ENCODE results near the gene PLXDC2.

Gene PLXDC2

GRCh38 chr10:19913987-19914386 is 97.8 kb downstream of the PLXDC2 start:
- H3K36me3 ChIP-seq (ENCODE audit: insufficient read depth, low read length): peaks cover 2% of the 10 kb centered on the region
- no peaks in the 10 kb centered on the region for H3K9me3 ChIP-seq (ENCODE audit: low read length)
- peaks cover 14% of the 10 kb centered on the region for H3K4me1 ChIP-seq (ENCODE audit: insufficient read depth, low read length)
- H2AFZ ChIP-seq (ENCODE audit: low read depth, low read length): no peak overlapping the region
- no peaks in the 10 kb centered on the region for H3K27me3 ChIP-seq (ENCODE audit: insufficient read depth, low read length)
- H3K4me3 ChIP-seq (ENCODE audit: low read length): no peak overlapping the region

DNA sequence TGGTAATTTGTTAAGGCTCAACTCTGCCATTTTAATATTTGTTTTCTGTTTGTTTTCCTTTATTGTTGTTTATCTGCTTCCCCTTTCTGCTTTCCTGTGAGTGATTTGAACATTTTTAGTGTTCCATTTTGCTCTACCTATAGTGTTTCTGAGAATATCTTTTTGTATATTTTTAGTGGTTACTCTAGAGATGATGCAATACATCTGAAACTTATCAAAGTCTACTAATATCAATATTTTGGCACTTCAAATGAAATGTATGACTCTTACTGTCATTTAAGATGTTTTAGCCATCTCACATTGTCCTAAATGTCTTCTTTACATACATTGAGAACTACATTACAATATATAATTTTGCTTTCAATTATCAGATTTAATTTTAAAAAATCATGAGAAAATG is 98.9 kb downstream of the PLXDC2 start:
- no peak overlapping the region for H2AFZ ChIP-seq (ENCODE audit: low read depth, low read length)
- no peaks in the 10 kb centered on the region for H3K27me3 ChIP-seq (ENCODE audit: insufficient read depth, low read length)
- H3K4me3 ChIP-seq (ENCODE audit: low read length): no peak overlapping the region
- H3K36me3 ChIP-seq (ENCODE audit: insufficient read depth, low read length): peaks cover 2% of the 10 kb centered on the region
- H3K4me1 ChIP-seq (ENCODE audit: insufficient read depth, low read length): peaks cover 17% of the 10 kb centered on the region
- no peaks in the 10 kb centered on the region for H3K9me3 ChIP-seq (ENCODE audit: low read length)

GRCh38 chr10:19915816-19916215 is 99.6 kb downstream of the PLXDC2 start:
- Histone ChIP-seq H3K9me3 (ENCODE audit: low read length) (no peaks in the 10 kb centered on the region), H3K27me3 (ENCODE audit: insufficient read depth, low read length) (no peaks in the 10 kb centered on the region), H3K4me3 (ENCODE audit: low read length) (no peak overlapping the region), H2AFZ (ENCODE audit: low read depth, low read length) (no peak overlapping the region), H3K36me3 (ENCODE audit: insufficient read depth, low read length) (peaks cover 2% of the 10 kb centered on the region), H3K4me1 (ENCODE audit: insufficient read depth, low read length) (peaks cover 17% of the 10 kb centered on the region)

GRCh38 chr10:19917751-19918478 is 101.7 kb downstream of the PLXDC2 start:
- Histone ChIP-seq H3K36me3 (ENCODE audit: insufficient read depth, low read length) (peaks cover 2% of the 10 kb centered on the region), H3K4me3 (ENCODE audit: low read length) (no peak overlapping the region), H2AFZ (ENCODE audit: low read depth, low read length) (no peak overlapping the region), H3K4me1 (ENCODE audit: insufficient read depth, low read length) (peaks cover 17% of the 10 kb centered on the region), H3K27me3 (ENCODE audit: insufficient read depth, low read length) (no peaks in the 10 kb centered on the region), H3K9me3 (ENCODE audit: low read length) (no peaks in the 10 kb centered on the region)

- Histone ChIP-seq H3K4me1 (ENCODE audit: insufficient read depth, low read length) (peaks cover 17% of the 10 kb centered on the region), H3K27me3 (ENCODE audit: insufficient read depth, low read length) (no peaks in the 10 kb centered on the region), H3K36me3 (ENCODE audit: insufficient read depth, low read length) (peaks cover 2% of the 10 kb centered on the region), H3K9me3 (ENCODE audit: low read length) (no peaks in the 10 kb centered on the region), H2AFZ (ENCODE audit: low read depth, low read length) (no peak overlapping the region), H3K4me3 (ENCODE audit: low read length) (no peak overlapping the region)
Observed at GRCh38 chr10:19918794-19919193, 102.6 kb downstream of the PLXDC2 start.

- H3K4me1 ChIP-seq (ENCODE audit: insufficient read depth, low read length): peaks cover 17% of the 10 kb centered on the region
- no peaks in the 10 kb centered on the region for H3K27me3 ChIP-seq (ENCODE audit: insufficient read depth, low read length)
- no peaks in the 10 kb centered on the region for H3K9me3 ChIP-seq (ENCODE audit: low read length)
- H2AFZ ChIP-seq (ENCODE audit: low read depth, low read length): no peak overlapping the region
- H3K4me3 ChIP-seq (ENCODE audit: low read length): no peak overlapping the region
- H3K36me3 ChIP-seq (ENCODE audit: insufficient read depth, low read length): peaks cover 2% of the 10 kb centered on the region
Observed at GRCh38 chr10:19919671-19920070, 103.4 kb downstream of the PLXDC2 start.

DNA sequence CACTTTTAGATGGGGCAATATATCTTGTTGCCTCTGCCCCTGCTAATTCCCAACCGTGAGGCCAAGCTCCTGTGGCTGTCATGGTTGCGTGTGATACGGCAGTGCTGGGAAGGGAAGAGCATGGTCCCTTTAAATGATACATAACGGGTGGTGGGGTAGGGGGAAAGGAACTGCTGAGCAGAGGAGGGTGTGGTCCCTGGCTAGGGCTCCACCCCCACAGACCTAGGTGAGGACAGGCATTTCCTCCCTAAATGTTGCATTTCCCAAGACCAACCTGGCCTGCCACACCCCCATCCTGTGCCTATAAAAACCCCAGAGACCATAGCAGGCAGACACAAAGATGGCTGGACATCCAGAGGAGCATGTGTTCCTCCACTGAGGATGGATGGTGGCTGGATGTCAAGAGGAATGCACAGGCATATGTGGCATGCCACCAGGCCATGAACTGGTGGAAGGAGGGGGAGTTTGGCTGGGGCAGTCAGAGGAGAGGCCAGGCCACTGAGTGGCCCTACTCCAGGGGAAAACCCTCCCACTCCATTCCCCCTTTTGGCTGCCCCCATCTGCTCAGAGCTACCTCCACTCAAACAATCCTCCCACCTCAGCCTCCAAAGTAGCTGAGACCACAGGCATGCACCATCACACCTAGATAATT is 104.0 kb downstream of the PLXDC2 start:
- Histone ChIP-seq H2AFZ (ENCODE audit: low read depth, low read length) (no peak overlapping the region), H3K36me3 (ENCODE audit: insufficient read depth, low read length) (peaks cover 2% of the 10 kb centered on the region), H3K4me3 (ENCODE audit: low read length) (no peak overlapping the region), H3K4me1 (ENCODE audit: insufficient read depth, low read length) (peaks cover 17% of the 10 kb centered on the region), H3K27me3 (ENCODE audit: insufficient read depth, low read length) (no peaks in the 10 kb centered on the region), H3K9me3 (ENCODE audit: low read length) (no peaks in the 10 kb centered on the region)

DNA sequence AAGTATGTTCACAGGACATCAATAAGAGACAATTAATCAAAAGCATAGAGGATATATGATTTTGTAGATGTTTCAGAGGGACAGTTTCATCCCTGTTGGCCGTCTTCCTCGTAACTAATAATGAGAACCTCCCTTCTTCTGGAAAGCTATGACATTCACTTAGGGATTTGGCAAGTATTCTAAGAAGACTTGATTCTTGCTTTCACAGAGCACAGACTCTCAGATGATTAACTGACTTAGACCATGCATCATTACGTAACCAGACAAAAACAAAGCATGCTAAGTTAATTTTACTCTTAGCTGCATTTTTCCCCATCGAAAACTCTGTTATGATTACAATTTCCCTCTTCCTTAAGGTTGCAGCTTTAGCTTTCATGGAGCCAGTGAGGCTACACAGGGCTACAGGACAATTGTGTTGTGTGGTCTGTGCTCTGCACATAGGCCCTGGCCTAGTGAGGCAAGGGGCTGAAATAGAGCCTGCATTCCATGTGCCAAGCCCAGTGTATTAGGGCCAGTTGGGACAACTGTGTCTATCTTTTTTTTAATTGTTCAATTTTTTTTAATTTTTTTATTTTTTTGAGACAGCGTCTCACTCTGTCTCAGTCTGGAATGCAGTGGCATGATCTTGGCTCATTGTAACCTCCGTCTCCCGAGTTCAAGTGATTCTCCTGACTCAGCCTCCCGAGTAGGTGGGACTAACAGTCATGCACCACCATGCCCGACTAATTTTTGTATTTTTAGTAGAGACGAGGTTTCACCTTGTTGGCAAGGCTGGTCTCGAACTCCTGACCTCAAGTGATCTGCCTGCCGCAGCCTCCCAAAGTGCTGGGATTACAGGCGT is 105.3 kb downstream of the PLXDC2 start:
- Histone ChIP-seq H3K4me1 (ENCODE audit: insufficient read depth, low read length) (peaks cover 17% of the 10 kb centered on the region), H3K4me3 (ENCODE audit: low read length) (no peak overlapping the region), H3K27me3 (ENCODE audit: insufficient read depth, low read length) (no peaks in the 10 kb centered on the region), H3K36me3 (ENCODE audit: insufficient read depth, low read length) (no peaks in the 10 kb centered on the region), H2AFZ (ENCODE audit: low read depth, low read length) (no peak overlapping the region), H3K9me3 (ENCODE audit: low read length) (no peaks in the 10 kb centered on the region)

DNA sequence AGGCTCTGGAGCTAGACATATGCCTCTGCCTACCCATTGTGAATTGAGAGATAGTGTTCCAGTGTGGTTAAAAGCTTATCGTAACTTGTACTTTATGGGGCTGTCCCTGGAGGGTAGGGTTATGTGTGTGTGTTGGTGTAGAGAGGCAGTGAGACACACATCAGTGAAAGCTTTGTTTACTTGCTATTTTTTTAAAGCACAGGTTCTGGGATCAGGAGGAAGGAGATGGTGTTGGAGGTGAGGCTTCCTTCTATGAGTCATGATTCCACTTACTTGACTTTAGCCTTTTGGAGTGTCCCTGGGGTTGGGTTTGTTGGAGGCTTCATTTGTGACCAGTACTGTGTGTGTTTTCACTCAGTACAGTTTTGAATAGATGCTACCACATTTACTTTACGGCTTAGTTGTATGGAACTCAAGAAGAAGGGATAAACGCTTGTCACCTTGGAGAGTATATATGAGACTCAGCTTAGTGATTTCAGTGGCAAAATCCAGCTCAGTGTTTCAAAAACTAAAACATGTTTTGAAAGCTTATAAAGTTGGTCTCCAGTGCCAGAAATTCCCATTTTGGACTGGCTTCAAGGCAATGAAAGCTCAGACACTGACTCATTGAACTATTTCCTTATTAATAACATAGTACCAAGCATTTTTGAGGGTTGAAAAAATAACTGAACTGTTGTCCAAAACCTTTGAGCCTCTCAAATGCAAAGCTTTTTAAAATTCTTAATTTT is 106.2 kb downstream of the PLXDC2 start:
- Histone ChIP-seq H2AFZ (ENCODE audit: low read depth, low read length) (no peak overlapping the region), H3K4me1 (ENCODE audit: insufficient read depth, low read length) (peaks cover 17% of the 10 kb centered on the region), H3K4me3 (ENCODE audit: low read length) (no peak overlapping the region), H3K36me3 (ENCODE audit: insufficient read depth, low read length) (no peaks in the 10 kb centered on the region), H3K9me3 (ENCODE audit: low read length) (no peaks in the 10 kb centered on the region), H3K27me3 (ENCODE audit: insufficient read depth, low read length) (no peaks in the 10 kb centered on the region)

- no peak overlapping the region for H3K4me3 ChIP-seq (ENCODE audit: low read length)
Observed at GRCh38 chr10:19925064-19925463, 108.8 kb downstream of the PLXDC2 start.

DNA sequence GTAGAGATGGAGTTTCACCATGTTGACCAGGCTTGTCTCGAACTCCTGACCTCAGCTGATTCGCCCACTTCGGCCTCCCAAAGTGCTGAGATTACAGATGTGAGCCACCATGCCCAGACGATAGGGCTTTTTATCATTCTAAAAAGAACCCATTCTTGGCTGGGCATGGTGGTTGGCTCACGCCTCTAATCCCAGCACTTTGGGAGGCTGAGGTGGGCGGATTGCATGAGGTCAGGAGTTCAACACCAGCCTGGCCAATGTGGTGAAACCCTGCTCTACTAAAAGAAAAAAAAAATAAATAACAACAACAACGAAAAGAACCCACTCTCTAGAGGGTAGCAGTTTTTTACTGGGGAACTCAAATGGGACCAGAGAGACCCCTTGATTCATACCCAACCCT is 112.7 kb downstream of the PLXDC2 start:
- H2AFZ ChIP-seq (ENCODE audit: low read depth, low read length): no peak overlapping the region
- H3K4me3 ChIP-seq (ENCODE audit: low read length): no peak overlapping the region
- H3K9me3 ChIP-seq (ENCODE audit: low read length): no peaks in the 10 kb centered on the region
- no peaks in the 10 kb centered on the region for H3K36me3 ChIP-seq (ENCODE audit: insufficient read depth, low read length)
- no peaks in the 10 kb centered on the region for H3K4me1 ChIP-seq (ENCODE audit: insufficient read depth, low read length)
- no peaks in the 10 kb centered on the region for H3K27me3 ChIP-seq (ENCODE audit: insufficient read depth, low read length)

More at GRCh38 chr10:19925064-19925463, 108.8 kb downstream of the PLXDC2 start:
- Histone ChIP-seq H3K9me3 (ENCODE audit: low read length) (no peaks in the 10 kb centered on the region), H3K36me3 (ENCODE audit: insufficient read depth, low read length) (no peaks in the 10 kb centered on the region), H3K27me3 (ENCODE audit: insufficient read depth, low read length) (no peaks in the 10 kb centered on the region), H2AFZ (ENCODE audit: low read depth, low read length) (no peak overlapping the region), H3K4me1 (ENCODE audit: insufficient read depth, low read length) (no peaks in the 10 kb centered on the region)

DNA sequence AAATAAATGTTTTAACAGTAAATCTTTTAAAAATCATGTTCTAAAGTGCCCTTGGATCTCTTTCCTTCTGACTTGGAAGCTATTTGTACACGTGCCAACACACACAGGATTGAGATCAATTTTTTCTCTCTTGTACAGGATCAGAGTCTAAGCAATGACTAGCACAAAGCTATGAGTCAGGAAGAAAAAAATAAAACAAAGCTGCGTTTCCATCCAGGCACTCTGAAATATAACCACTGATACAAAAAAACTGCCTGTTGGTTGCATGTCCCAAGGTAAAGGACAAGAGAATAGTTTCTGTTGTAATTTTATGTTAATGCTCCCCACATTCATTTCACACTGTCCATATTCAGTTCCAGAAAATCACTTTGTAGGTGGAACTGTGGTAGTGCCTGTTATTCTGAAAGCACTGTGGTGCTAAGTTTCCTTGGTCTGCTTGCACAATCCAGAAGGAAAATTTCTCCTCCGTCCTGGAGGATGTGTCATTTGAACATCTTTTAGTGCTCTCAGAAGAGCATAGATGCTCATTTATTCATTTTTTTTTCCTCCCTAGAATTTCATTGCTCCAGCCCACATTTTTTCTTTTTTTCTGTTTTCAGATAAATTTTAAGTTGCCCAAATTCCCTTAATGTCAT is 113.4 kb downstream of the PLXDC2 start:
- Histone ChIP-seq H3K9me3 (ENCODE audit: low read length) (no peaks in the 10 kb centered on the region), H3K4me1 (ENCODE audit: insufficient read depth, low read length) (no peaks in the 10 kb centered on the region), H3K27me3 (ENCODE audit: insufficient read depth, low read length) (no peaks in the 10 kb centered on the region), H2AFZ (ENCODE audit: low read depth, low read length) (no peak overlapping the region), H3K36me3 (ENCODE audit: insufficient read depth, low read length) (no peaks in the 10 kb centered on the region), H3K4me3 (ENCODE audit: low read length) (no peak overlapping the region)
